ENCODE data around the gene GOLGA3. TPM values are rescaled to one million over a fixed set of nuclear protein-coding genes. Genes with fewer than 3 reads are reported as not detected.
"Not testable (repeated sequence)": the region's sequence is repeated elsewhere in the genome, so short reads cannot be mapped to it uniquely, and the experiment has no call there.

The GOLGA3 gene
- total RNA-seq, 1 donor from 2014 or later: 44.3 TPM

GRCh38 chr12:132759359-132759758, 69.3 kb downstream of the GOLGA3 start:
- H3K4me3 Mint-ChIP-seq (ENCODE audit: unreplicated experiment): peak overlapping the region; percentile 99
- no peak for TF ChIP-seq CTCF (IDR thresholded peaks at IDR 0.05; ENCODE audit: unreplicated experiment)
- DNase-seq (ENCODE audit: low spot score): no peak
- H3K27ac Mint-ChIP-seq (ENCODE audit: unreplicated experiment): no peak overlapping the region
- H3K4me1 Mint-ChIP-seq (ENCODE audit: unreplicated experiment): peaks cover 18% of the 10 kb centered on the region
- H3K36me3 Mint-ChIP-seq (ENCODE audit: low read depth, unreplicated experiment): peaks cover 20% of the 10 kb centered on the region
- H3K9me3 Mint-ChIP-seq (ENCODE audit: unreplicated experiment): no peaks in the 10 kb centered on the region
- H3K27me3 Mint-ChIP-seq (ENCODE audit: unreplicated experiment): peaks cover 6% of the 10 kb centered on the region

- not testable (repeated sequence) for H3K4me3 Mint-ChIP-seq (ENCODE audit: unreplicated experiment); H3K9me3 Mint-ChIP-seq (ENCODE audit: unreplicated experiment); DNase-seq (ENCODE audit: low spot score); H3K27me3 Mint-ChIP-seq (ENCODE audit: unreplicated experiment); H3K27ac Mint-ChIP-seq (ENCODE audit: unreplicated experiment)
- Mint-ChIP-seq H3K36me3 (ENCODE audit: low read depth, unreplicated experiment) (peaks cover 23% of the 10 kb centered on the region), H3K4me1 (ENCODE audit: unreplicated experiment) (peaks cover 15% of the 10 kb centered on the region)
These were observed 69.8 kb downstream of the GOLGA3 start for GRCh38 chr12:132758825-132759224.

- no peaks in the 10 kb centered on the region for H3K4me1 Mint-ChIP-seq (ENCODE audit: unreplicated experiment)
- H3K9me3 Mint-ChIP-seq (ENCODE audit: unreplicated experiment): no peaks in the 10 kb centered on the region
- H3K27ac Mint-ChIP-seq (ENCODE audit: unreplicated experiment): peak overlapping the region; percentile 11
- H3K4me3 Mint-ChIP-seq (ENCODE audit: unreplicated experiment): no peak overlapping the region
- no peak for TF ChIP-seq CTCF (IDR thresholded peaks at IDR 0.05; ENCODE audit: unreplicated experiment)
- peaks cover 14% of the 10 kb centered on the region for H3K36me3 Mint-ChIP-seq (ENCODE audit: low read depth, unreplicated experiment)
- DNase-seq (ENCODE audit: low spot score): no peak
- H3K27me3 Mint-ChIP-seq (ENCODE audit: unreplicated experiment): peaks cover 2% of the 10 kb centered on the region
These were observed 74.3 kb downstream of the GOLGA3 start for GRCh38 chr12:132754160-132754932.

- H3K4me3 Mint-ChIP-seq (ENCODE audit: unreplicated experiment); H3K4me1 Mint-ChIP-seq (ENCODE audit: unreplicated experiment); H3K9me3 Mint-ChIP-seq (ENCODE audit: unreplicated experiment); DNase-seq (ENCODE audit: low spot score); H3K27ac Mint-ChIP-seq (ENCODE audit: unreplicated experiment); H3K27me3 Mint-ChIP-seq (ENCODE audit: unreplicated experiment): not testable (repeated sequence)
- peaks cover 16% of the 10 kb centered on the region for H3K36me3 Mint-ChIP-seq (ENCODE audit: low read depth, unreplicated experiment)
These were observed 75.0 kb downstream of the GOLGA3 start for GRCh38 chr12:132753670-132754069.

- DNase-seq (ENCODE audit: low spot score): no peak
- Mint-ChIP-seq H3K9me3 (ENCODE audit: unreplicated experiment) (no peaks in the 10 kb centered on the region), H3K4me3 (ENCODE audit: unreplicated experiment) (peak overlapping the region; percentile 56), H3K4me1 (ENCODE audit: unreplicated experiment) (no peaks in the 10 kb centered on the region), H3K27ac (ENCODE audit: unreplicated experiment) (no peak overlapping the region), H3K36me3 (ENCODE audit: low read depth, unreplicated experiment) (peaks cover 37% of the 10 kb centered on the region), H3K27me3 (ENCODE audit: unreplicated experiment) (peaks cover 2% of the 10 kb centered on the region)
- TF ChIP-seq CTCF (IDR thresholded peaks at IDR 0.05; ENCODE audit: unreplicated experiment): no peak
These were observed 80.3 kb downstream of the GOLGA3 start for GRCh38 chr12:132748319-132748718.

- peaks cover 2% of the 10 kb centered on the region for H3K27me3 Mint-ChIP-seq (ENCODE audit: unreplicated experiment)
- H3K36me3 Mint-ChIP-seq (ENCODE audit: low read depth, unreplicated experiment): peaks cover 40% of the 10 kb centered on the region
- no peak overlapping the region for H3K27ac Mint-ChIP-seq (ENCODE audit: unreplicated experiment)
- H3K9me3 Mint-ChIP-seq (ENCODE audit: unreplicated experiment): no peaks in the 10 kb centered on the region
- no peak for TF ChIP-seq CTCF (IDR thresholded peaks at IDR 0.05; ENCODE audit: unreplicated experiment)
- DNase-seq (ENCODE audit: low spot score): no peak
- no peaks in the 10 kb centered on the region for H3K4me1 Mint-ChIP-seq (ENCODE audit: unreplicated experiment)
- peak overlapping the region; percentile 56 for H3K4me3 Mint-ChIP-seq (ENCODE audit: unreplicated experiment)
These were observed 80.8 kb downstream of the GOLGA3 start for GRCh38 chr12:132747896-132748295.

Data from endothelial cell (in vitro differentiated cells).